Brain microvascular endothelial cell (primary cell): ENCODE results near the gene RBMS1.
A peak's percentile ranks its signal among the peaks of the same experiment; 100 is the strongest.

Experiments used
- DNase-seq: peaks from one replicate; pipeline ENCODE4 v3.0.0-alpha.2; 2020
- H3K27ac ChIP-seq: fragments of 250-450 bp; sonication (Bioruptor Pico); 2 replicates; pipeline ENCODE4 v1.5.1; 2020; ENCODE audit warnings: mild to moderate bottlenecking, moderate library complexity
- H3K27me3 ChIP-seq: fragments of 250-450 bp; sonication (Bioruptor Pico); replicated peaks from 2 replicates; pipeline ENCODE4 v1.5.1; 2020; ENCODE audit warnings: mild to moderate bottlenecking
- H3K36me3 ChIP-seq: fragments of 250-450 bp; sonication (Bioruptor Pico); replicated peaks from 2 replicates; pipeline ENCODE4 v1.5.1; 2020; ENCODE audit warnings: mild to moderate bottlenecking
- H3K4me3 ChIP-seq: 2 replicates; pipeline ENCODE4 v1.5.1; 2011; ENCODE audit warnings: low read depth, mild to moderate bottlenecking, control low read depth, low read length, moderate library complexity
- in situ Hi-C: cut with HindIII; loops from 2 replicates; pipeline ENCODE4 v1.10.0; 2017; ENCODE audit warnings: low sequenced_read_pairs, low pct_ligation_motif_present
- TF ChIP-seq, protein P1 (sequence below): IDR thresholded peaks from 2 replicates; pipeline ENCODE4 v1.5.1; 2011; ENCODE audit warnings: low read depth, mild to moderate bottlenecking, moderate library complexity, low read length, control low read depth, inconsistent platforms; ENCODE audit errors: missing control alignments

RBMS1 gene

DNA sequence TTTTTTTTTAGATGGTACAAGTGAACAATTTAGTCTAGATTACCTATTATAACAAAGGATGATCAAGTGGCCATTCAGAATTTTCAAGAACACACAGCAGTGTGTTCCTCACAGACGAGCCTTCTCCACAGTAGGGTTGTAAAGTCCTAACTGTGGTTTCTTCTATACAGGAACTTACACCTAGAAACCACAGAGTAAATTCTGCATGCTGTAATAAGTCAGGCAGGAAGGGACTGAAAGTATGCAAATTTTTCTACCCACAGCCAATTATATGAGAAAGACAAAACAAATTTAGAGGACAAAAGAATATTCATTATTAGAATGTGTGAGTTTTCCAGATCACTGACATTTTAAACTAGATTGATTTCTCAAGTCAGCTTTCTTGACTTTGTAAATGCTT, 99.5 kb downstream of the RBMS1 start:
- no peak for DNase-seq
- H3K4me3 ChIP-seq: no peak overlapping the region
- no peaks in the 10 kb centered on the region for H3K36me3 ChIP-seq
- no peak overlapping the region for H3K27ac ChIP-seq
- in situ Hi-C loops: no loop called here
- H3K27me3 ChIP-seq: no peaks in the 10 kb centered on the region
- TF ChIP-seq, protein P1, sequence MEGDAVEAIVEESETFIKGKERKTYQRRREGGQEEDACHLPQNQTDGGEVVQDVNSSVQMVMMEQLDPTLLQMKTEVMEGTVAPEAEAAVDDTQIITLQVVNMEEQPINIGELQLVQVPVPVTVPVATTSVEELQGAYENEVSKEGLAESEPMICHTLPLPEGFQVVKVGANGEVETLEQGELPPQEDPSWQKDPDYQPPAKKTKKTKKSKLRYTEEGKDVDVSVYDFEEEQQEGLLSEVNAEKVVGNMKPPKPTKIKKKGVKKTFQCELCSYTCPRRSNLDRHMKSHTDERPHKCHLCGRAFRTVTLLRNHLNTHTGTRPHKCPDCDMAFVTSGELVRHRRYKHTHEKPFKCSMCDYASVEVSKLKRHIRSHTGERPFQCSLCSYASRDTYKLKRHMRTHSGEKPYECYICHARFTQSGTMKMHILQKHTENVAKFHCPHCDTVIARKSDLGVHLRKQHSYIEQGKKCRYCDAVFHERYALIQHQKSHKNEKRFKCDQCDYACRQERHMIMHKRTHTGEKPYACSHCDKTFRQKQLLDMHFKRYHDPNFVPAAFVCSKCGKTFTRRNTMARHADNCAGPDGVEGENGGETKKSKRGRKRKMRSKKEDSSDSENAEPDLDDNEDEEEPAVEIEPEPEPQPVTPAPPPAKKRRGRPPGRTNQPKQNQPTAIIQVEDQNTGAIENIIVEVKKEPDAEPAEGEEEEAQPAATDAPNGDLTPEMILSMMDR: no peak

DNA sequence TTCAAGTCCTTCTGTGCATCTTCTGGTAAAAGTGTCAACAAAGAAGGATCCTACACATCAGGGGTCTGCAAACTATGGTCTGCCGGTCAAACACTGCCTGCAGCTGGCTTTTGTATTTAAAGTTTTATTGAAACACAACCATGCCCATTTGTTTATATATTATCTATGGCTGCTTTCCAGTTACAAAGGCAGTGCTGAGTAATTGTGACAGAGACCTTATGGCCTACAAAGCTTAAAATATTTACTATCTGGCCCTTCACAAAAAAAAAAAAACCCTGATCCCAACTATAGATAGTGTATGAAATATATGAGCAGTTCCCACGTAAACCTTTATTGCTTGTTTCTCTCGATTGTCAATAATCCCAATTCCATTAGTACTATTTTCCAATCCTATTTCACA, 101.4 kb downstream of the RBMS1 start:
- DNase-seq: no peak
- no peak overlapping the region for H3K4me3 ChIP-seq
- H3K27me3 ChIP-seq: no peaks in the 10 kb centered on the region
- no peak overlapping the region for H3K27ac ChIP-seq
- TF ChIP-seq, protein P1: no peak
- in situ Hi-C loops: no loop called here
- no peaks in the 10 kb centered on the region for H3K36me3 ChIP-seq

DNA sequence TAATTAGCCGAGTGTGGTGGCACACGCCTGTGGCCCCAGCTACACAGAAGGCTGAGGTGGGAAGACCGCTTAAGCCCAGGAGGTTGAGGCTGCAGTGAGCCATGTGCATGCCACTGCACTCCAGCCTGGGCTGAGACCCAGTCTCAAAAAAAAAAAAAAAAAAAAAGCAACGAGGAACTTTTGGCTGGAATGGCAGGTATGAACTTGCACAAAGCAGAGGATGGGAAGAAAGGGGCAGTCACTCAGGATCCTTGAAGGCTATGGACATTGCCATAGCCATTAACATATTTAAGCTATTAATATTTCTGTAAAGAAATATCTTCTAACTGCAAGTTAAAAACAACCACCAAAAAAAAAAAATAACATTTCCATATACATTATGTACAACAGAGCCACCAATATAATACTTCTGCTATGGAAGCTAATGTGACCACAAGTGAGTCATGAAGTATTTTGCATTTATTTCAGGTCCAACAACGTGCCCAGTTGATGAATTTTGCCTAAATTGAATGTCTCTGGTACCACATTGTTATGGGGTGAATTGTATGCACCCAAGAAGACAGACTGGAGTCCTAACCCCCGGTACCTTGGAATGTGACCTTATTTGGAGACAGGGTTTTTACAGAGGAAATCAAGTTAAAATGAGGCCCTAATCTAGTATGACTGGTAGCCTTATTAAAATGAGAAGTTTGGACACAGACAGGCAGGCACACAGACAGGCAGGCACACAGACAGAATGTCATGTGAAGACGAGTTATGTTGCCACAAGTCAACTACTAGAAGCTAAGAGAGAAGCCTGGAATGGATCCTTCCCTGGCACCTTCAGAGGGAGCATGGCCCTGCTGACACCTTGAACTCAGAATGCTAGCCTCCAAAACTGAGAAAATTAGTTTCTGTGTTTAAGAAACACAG, 102.8 kb downstream of the RBMS1 start:
- Histone ChIP-seq H3K36me3 (no peaks in the 10 kb centered on the region), H3K27me3 (no peaks in the 10 kb centered on the region), H3K4me3 (no peak overlapping the region), H3K27ac (peak overlapping the region; percentile 57)
- no peak for DNase-seq
- in situ Hi-C loops: no loop called here
- TF ChIP-seq, protein P1: no peak

- H3K27ac ChIP-seq: peak overlapping the region; percentile 57
- in situ Hi-C loops: no loop called here
- no peak overlapping the region for H3K4me3 ChIP-seq
- TF ChIP-seq, protein P1: no peak
- no peaks in the 10 kb centered on the region for H3K36me3 ChIP-seq
- no peaks in the 10 kb centered on the region for H3K27me3 ChIP-seq
- DNase-seq: no peak
Observed at GRCh38 chr2:160389875-160390274, 103.7 kb downstream of the RBMS1 start.

DNA sequence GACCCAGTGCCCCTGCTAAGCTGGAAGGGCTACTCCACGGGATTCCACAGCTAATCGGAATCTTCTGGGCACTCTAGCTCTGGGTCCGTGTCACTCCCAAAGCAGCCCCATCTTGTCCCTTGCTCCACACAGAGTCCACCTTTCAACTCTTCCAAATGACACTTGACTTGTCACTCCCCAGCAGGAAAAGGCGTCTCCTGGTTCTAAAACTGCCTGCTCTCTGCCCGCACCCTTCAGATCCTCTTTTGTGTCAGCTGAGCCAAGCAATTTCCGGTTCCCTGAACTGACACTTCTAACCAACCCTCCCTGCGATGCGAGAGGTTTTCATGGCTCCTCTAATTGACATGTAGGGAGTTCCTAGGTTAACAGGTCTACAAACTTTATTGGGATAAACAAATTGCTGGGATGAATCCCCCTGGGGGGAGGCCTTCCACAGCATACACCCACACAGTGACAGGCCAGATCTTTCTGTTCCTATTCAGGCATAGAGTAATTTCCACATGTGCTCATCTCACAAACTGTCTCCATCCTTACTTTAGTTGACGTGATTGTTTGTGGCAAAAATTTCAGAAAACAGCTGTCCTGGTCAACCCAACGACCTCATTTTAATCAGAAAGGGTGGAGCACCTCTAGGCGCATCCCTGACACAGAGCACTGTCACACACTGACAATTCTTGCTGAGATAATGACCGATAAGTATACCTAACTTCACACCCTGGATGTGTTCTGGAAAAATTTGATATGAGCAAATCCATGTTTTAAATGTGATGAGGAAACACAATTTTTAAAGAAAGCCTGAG, 104.9 kb downstream of the RBMS1 start:
- H3K27ac ChIP-seq: peak overlapping the region; percentile 97
- no peak for DNase-seq

More for the DNA sequence above, 104.9 kb downstream of the RBMS1 start:
- in situ Hi-C loops: no loop called here
- TF ChIP-seq, protein P1: no peak
- H3K4me3 ChIP-seq: no peak overlapping the region
- no peaks in the 10 kb centered on the region for H3K27me3 ChIP-seq
- no peaks in the 10 kb centered on the region for H3K36me3 ChIP-seq
